HepG2 (cell line): Measurements from ENCODE around the gene SPAG9. TPM values are rescaled to one million over a fixed set of nuclear protein-coding genes. Genes with fewer than 3 reads are reported as not detected.

Experiments used
- CREM ChIP-seq, 2 experiments: sonication (generic) in 1 of 2; formaldehyde crosslinking in 1 of 2; IDR thresholded peaks; 2 replicates each; pipeline versions ENCODE4 v1.4.0 to v1.6.1; 2016 to 2020; ENCODE audit warnings: antibody characterized with exemption in 1 of 2, mild to moderate bottlenecking in 1 of 2, missing genetic modification reagents in 1 of 2
- DDIT3 ChIP-seq: sonication (generic); formaldehyde crosslinking; IDR thresholded peaks from 2 replicates; pipeline ENCODE4 v1.4.0; 2020; ENCODE audit warnings: mild to moderate bottlenecking, missing genetic modification reagents
- HOXA3 ChIP-seq: sonication (generic); formaldehyde crosslinking; IDR thresholded peaks from 2 replicates; pipeline ENCODE4 v1.5.0; 2020; ENCODE audit warnings: missing genetic modification reagents
- KAT2B ChIP-seq: fragments of 150-350 bp; IDR thresholded peaks from 2 replicates; pipeline ENCODE4 v1.6.1; 2014; ENCODE audit warnings: low read depth, low read length, borderline replicate concordance
- MAFK ChIP-seq, 2 experiments: IDR thresholded peaks in 1 of 2; conservative IDR thresholded peaks in 1 of 2; 2 replicates each; pipeline ENCODE4 v1.6.1; 2011; ENCODE audit warnings: improper control_type of control experiment in 2 of 2, low read length in 2 of 2
- MEIS1 ChIP-seq: sonication (generic); formaldehyde crosslinking; IDR thresholded peaks from 2 replicates; pipeline ENCODE4 v1.9.0; 2021; ENCODE audit warnings: mild to moderate bottlenecking, missing genetic modification reagents, moderate library complexity, borderline replicate concordance
- NR2F1 ChIP-seq, 2 experiments: fragments of 450-650 bp in 1 of 2; formaldehyde crosslinking in 1 of 2; IDR thresholded peaks; 2 replicates each; pipeline versions ENCODE4 v1.5.0 to v1.6.1; 2016 to 2020; ENCODE audit warnings: mild to moderate bottlenecking in 1 of 2, missing compliant biosample characterization in 1 of 2, missing genetic modification reagents in 1 of 2, moderate library complexity in 1 of 2
- PRPF4 ChIP-seq: fragments of 200-400 bp; formaldehyde crosslinking; IDR thresholded peaks from 2 replicates; pipeline ENCODE4 v1.6.1; 2016; ENCODE audit warnings: low read length, low read depth; ENCODE audit not compliant: poor library complexity, severe bottlenecking
- SCMH1 ChIP-seq: sonication (generic); formaldehyde crosslinking; IDR thresholded peaks from 2 replicates; pipeline ENCODE4 v1.9.0; 2021; ENCODE audit warnings: missing genetic modification reagents, mild to moderate bottlenecking, borderline replicate concordance
- STAT5B ChIP-seq: sonication (generic); formaldehyde crosslinking; IDR thresholded peaks from 2 replicates; pipeline ENCODE4 v1.4.0; 2020; ENCODE audit warnings: missing genetic modification reagents
- U2AF2 ChIP-seq: fragments of 200-400 bp; formaldehyde crosslinking; IDR thresholded peaks from 2 replicates; pipeline ENCODE4 v1.6.1; 2017; ENCODE audit warnings: low read depth, mild to moderate bottlenecking, low read length
- ZBTB37 ChIP-seq: sonication (generic); formaldehyde crosslinking; IDR thresholded peaks from 2 replicates; pipeline ENCODE4 v1.4.0; 2020; ENCODE audit warnings: mild to moderate bottlenecking, missing genetic modification reagents
- ZNF160 ChIP-seq: sonication (generic); formaldehyde crosslinking; IDR thresholded peaks from 2 replicates; pipeline ENCODE4 v1.8.0; 2022; ENCODE audit warnings: mild to moderate bottlenecking, inconsistent platforms, missing genetic modification reagents
- ZNF205 ChIP-seq: IDR thresholded peaks from 2 replicates; pipeline ENCODE4 v1.6.1; 2018; ENCODE audit warnings: missing biosample characterization, missing genetic modification reagents
- ZNF510 ChIP-seq: sonication (generic); formaldehyde crosslinking; IDR thresholded peaks from 2 replicates; pipeline ENCODE4 v1.4.0; 2020; ENCODE audit warnings: low read depth, mild to moderate bottlenecking, missing genetic modification reagents
- ZNF572 ChIP-seq: sonication (generic); formaldehyde crosslinking; IDR thresholded peaks from 2 replicates; pipeline ENCODE4 v1.5.1; 2020; ENCODE audit warnings: mild to moderate bottlenecking, missing genetic modification reagents
- ZSCAN9 ChIP-seq: IDR thresholded peaks from 2 replicates; pipeline ENCODE4 v1.6.1; 2016; ENCODE audit warnings: borderline replicate concordance
- polyA plus RNA-seq, 8 experiments: library from polyadenylated mRNA; depleted of rRNA in 3 of 8; stranded (reverse) in 7 of 8; unstranded in 1 of 8; fragments of >200 nt; fragmentation: Illumina TruSeq in 4 of 8; extraction: Trizol in 4 of 8; gene quantifications; 2 replicates each; pipeline versions ENCODE4 v1.2.1 to v1.2.3, GENCODE V29; 2011 to 2016; ENCODE audit warnings: low read depth in 4 of 8, missing spikeins in 1 of 8, mixed read lengths in 1 of 8; ENCODE audit not compliant: insufficient read depth in 1 of 8
- total RNA-seq, 5 experiments: library from RNA; depleted of rRNA; stranded (reverse); fragments of >200 nt; fragmentation: Illumina TruSeq; extraction: Trizol; gene quantifications; 2 replicates each; pipeline ENCODE4 v1.2.3, GENCODE V29; 2016; ENCODE audit warnings: low read depth in 1 of 5
- TF ChIP-seq, protein P1 (sequence below): IDR thresholded peaks from 2 replicates; pipeline ENCODE4 v1.6.1; 2012; ENCODE audit warnings: inconsistent platforms
- TF ChIP-seq, protein P2 (sequence below): sonication (generic); formaldehyde crosslinking; IDR thresholded peaks from 2 replicates; pipeline ENCODE4 v1.5.1; 2020; ENCODE audit warnings: mild to moderate bottlenecking, missing genetic modification reagents, moderate library complexity
- TF ChIP-seq, protein P3 (sequence below): sonication (generic); formaldehyde crosslinking; conservative IDR thresholded peaks from 2 replicates; pipeline ENCODE4 v1.5.0; 2020; ENCODE audit warnings: missing genetic modification reagents

Gene SPAG9
- total and polyA plus RNA-seq, 2 of the 13 experiments (the other 11 are each of a cell fraction or from before 2014, with no cell fraction given), result 43.2 to 78.6 TPM

DNA sequence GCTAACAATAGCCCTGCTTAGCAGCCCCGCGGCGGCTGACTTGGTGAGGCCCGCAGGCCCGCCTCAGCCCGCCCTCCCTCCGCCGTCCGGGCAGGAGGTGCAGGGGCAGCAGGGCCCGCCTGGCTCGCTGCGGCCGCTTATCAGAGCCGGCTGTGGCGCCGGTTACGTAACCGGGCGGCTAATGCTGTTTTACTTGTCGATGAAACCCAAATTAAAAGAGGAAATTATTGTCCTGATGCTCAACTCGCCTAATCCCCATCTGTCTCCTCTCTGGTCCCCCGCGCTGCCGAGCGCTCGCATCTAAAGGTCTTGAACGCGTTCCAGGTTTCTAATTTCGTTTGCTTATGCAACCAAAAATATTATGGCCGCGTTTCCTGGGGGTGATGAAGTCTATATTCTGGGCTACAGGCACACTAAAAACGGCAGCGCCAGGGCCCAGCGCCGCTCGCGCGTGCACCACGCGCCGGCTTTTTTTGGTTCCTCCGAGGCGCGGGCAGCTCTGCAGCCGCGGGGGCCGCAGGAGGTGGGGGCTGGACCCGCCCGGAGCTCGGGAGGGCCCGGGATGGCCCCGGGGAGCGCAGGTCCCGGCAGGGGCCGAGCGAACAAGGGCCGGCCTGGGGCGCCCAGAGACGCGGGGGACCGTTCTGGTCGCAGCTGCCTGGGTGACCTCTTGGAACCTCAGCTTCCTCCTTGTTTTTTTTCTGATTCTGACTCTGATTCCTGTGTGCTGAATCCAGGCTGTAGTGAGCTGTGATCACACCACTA, 189.3 kb downstream of the SPAG9 start (continued):
- no peak for TF ChIP-seq MEIS1
- TF ChIP-seq PRPF4, result no peak
- peak; percentile 69 for TF ChIP-seq HOXA3 (CRISPR knock-in tag)
- TF ChIP-seq ZNF572 (CRISPR knock-in tag), result no peak
- no peak for TF ChIP-seq SCMH1 (CRISPR knock-in tag)
- TF ChIP-seq ZSCAN9, result peak; percentile 23; the same call in 1 of the 2 replicates
- no peak for TF ChIP-seq ZNF160 (CRISPR knock-in tag)
- TF ChIP-seq NR2F1 (CRISPR knock-in tag; IDR thresholded peaks at IDR 0.05), result 0 out of 4 replicates have a peak, but pooled peaks of 1 of the 2 experiments have one; percentile 19
- no peak for TF ChIP-seq DDIT3
- no peak for TF ChIP-seq KAT2B
- TF ChIP-seq, protein P1, sequence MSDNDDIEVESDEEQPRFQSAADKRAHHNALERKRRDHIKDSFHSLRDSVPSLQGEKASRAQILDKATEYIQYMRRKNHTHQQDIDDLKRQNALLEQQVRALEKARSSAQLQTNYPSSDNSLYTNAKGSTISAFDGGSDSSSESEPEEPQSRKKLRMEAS, result peak; percentile 46; the same call in 1 of the 2 replicates
- TF ChIP-seq U2AF2, result no peak
- TF ChIP-seq, protein P2, sequence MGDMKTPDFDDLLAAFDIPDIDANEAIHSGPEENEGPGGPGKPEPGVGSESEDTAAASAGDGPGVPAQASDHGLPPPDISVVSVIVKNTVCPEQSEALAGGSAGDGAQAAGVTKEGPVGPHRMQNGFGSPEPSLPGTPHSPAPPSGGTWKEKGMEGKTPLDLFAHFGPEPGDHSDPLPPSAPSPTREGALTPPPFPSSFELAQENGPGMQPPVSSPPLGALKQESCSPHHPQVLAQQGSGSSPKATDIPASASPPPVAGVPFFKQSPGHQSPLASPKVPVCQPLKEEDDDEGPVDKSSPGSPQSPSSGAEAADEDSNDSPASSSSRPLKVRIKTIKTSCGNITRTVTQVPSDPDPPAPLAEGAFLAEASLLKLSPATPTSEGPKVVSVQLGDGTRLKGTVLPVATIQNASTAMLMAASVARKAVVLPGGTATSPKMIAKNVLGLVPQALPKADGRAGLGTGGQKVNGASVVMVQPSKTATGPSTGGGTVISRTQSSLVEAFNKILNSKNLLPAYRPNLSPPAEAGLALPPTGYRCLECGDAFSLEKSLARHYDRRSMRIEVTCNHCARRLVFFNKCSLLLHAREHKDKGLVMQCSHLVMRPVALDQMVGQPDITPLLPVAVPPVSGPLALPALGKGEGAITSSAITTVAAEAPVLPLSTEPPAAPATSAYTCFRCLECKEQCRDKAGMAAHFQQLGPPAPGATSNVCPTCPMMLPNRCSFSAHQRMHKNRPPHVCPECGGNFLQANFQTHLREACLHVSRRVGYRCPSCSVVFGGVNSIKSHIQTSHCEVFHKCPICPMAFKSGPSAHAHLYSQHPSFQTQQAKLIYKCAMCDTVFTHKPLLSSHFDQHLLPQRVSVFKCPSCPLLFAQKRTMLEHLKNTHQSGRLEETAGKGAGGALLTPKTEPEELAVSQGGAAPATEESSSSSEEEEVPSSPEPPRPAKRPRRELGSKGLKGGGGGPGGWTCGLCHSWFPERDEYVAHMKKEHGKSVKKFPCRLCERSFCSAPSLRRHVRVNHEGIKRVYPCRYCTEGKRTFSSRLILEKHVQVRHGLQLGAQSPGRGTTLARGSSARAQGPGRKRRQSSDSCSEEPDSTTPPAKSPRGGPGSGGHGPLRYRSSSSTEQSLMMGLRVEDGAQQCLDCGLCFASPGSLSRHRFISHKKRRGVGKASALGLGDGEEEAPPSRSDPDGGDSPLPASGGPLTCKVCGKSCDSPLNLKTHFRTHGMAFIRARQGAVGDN (CRISPR knock-in tag), result peak; percentile 97
- TF ChIP-seq, protein P3, sequence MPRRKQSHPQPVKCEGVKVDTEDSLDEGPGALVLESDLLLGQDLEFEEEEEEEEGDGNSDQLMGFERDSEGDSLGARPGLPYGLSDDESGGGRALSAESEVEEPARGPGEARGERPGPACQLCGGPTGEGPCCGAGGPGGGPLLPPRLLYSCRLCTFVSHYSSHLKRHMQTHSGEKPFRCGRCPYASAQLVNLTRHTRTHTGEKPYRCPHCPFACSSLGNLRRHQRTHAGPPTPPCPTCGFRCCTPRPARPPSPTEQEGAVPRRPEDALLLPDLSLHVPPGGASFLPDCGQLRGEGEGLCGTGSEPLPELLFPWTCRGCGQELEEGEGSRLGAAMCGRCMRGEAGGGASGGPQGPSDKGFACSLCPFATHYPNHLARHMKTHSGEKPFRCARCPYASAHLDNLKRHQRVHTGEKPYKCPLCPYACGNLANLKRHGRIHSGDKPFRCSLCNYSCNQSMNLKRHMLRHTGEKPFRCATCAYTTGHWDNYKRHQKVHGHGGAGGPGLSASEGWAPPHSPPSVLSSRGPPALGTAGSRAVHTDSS, result no peak
- TF ChIP-seq ZNF205 (CRISPR knock-in tag), result peak; percentile 24; the same call in 1 of the 2 replicates
- TF ChIP-seq ZBTB37 (CRISPR knock-in tag), result 0 out of 2 replicates have a peak, but pooled peaks have one; percentile 23
- no peak for TF ChIP-seq MAFK (conservative IDR thresholded peaks at IDR 0.05 in 1 of 2, IDR thresholded peaks at IDR 0.05 in 1 of 2; ENCODE audit: low read length in 2 of 2)
- TF ChIP-seq STAT5B (CRISPR knock-in tag), result no peak
- TF ChIP-seq ZNF510 (CRISPR knock-in tag), result no peak
- TF ChIP-seq CREM (IDR thresholded peaks at IDR 0.05), result no peak
- no peak for TF ChIP-seq CREM (CRISPR knock-in tag; IDR thresholded peaks at IDR 0.05)
